Adrenal gland (tissue), 5 donors: ENCODE data around the gene COL1A1.
A peak's percentile ranks its signal among the peaks of the same experiment; 100 is the strongest.

ENCODE experiments used
- CTCF ChIP-seq, 6 experiments: fragments of 450-650 bp in 4 of 6; fragments of 200-600 bp in 2 of 6; sonication (generic) in 1 of 6; IDR thresholded peaks; 1 replicate in 5 of 6; 2 replicates in 1 of 6; pipeline versions ENCODE4 v1.5.1 to v1.8.0; 2016 to 2021; ENCODE audit warnings: antibody characterized with exemption in 6 of 6, mild to moderate bottlenecking in 2 of 6, moderate library complexity in 1 of 6
- POLR2A ChIP-seq, 2 donors: fragments of 450-650 bp; IDR thresholded peaks; one replicate each; pipeline ENCODE4 v1.6.1; 2017; ENCODE audit warnings: antibody characterized with exemption in 2 of 2, mild to moderate bottlenecking in 2 of 2, moderate library complexity in 1 of 2
- donor health status: DM: no; HTN: no; CAD: no.

GRCh38 chr17:50198026-50198669, 3.3 kb downstream of the COL1A1 start:
- TF ChIP-seq CTCF (IDR thresholded peaks at IDR 0.05) (peak; percentile 38 to 60 (median 56)), POLR2A (IDR thresholded peaks at IDR 0.05) (no peak)
